ENCODE results near the gene C15orf40. TPM values are rescaled to one million over a fixed set of nuclear protein-coding genes. Genes with fewer than 3 reads are reported as not detected.

The C15orf40 gene
- 25.1 and 40.6 TPM in 2 replicates for total RNA-seq

DNA sequence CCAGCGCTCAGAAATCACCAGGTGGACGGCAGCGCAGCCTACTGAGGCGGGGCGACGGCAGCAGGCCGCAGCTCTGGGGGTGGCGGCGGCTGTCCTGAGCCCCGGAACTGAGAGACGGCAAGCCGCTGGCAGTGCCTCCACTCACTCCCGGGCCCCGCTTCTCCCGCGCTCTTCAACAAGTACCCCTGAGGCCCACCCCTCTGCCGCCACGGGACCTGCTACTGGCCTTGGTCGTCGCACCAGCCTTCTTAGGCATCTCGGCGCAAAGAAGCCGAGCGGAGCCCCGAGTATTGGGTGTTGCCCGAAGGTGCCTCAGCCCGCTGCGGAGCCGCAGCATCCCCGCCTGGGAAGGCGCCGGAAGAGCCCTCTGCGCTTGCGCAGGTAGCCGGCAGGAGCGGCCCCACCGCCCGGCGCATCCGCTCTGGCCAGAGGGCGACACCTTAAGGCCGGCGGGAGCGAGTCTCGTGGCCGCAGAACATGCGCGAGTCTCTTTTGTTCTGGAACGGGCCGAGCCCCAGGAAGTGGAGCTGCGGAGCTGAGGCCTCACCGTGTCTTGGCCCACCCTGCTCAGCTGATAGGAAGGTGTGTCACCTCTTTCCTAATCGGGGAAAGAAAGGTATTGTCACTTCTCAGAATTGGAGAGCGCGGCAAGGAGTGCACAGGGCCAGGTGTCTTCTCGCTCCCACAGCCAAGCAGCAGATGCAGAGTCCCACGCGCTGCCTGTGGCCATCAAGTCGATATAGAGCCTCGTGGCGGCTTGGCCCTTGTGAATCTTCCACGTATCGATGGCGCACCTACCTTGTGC is at the start of gene C15orf40:
C15orf40 (minus strand) TSS at position 369 of the 805 bp plus-strand sequence; CDS start at position 337, 32 bp downstream.

DNA sequence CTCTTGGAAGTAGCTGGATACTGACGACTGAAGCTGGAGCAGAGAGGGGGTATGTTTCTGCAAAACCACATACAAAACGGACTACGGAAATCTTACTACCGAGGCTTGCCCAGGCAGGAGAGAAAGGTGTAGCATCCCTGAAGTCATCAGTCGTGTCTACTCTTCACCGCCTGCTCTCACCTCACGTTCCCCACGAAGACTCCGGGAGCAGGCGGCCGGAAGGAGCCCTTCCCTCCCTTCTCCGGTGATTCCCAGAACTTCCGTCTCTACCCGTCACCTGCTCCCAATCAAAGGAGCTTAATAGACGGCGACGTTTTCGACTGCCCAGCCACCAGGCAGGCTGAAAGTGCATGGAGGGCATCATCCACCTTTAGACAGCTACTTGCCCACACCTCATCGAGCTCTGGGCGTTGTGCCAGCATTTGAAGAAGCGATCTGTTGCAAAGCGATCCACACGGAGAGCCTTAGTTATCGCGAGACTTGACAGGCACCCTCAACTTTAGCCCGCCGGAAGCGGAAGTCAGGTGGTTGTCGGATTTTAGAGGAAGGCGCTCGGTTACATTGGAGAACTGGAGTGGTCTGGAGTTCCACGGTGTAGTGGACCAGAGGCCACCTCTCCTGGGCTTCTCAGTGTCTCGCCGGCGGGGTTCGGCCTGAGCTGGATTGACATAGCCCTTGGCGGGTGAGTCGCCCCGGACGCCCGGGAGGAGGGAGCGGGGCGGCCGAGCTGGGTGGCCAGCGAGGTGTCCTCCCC is 25.6 kb downstream of the C15orf40 start, which contains the start of gene RAMAC:
RAMAC (plus strand) TSS at position 523 of the 754 bp plus-strand sequence. CDS start 2,809 bp downstream, outside the sequence.

DNA sequence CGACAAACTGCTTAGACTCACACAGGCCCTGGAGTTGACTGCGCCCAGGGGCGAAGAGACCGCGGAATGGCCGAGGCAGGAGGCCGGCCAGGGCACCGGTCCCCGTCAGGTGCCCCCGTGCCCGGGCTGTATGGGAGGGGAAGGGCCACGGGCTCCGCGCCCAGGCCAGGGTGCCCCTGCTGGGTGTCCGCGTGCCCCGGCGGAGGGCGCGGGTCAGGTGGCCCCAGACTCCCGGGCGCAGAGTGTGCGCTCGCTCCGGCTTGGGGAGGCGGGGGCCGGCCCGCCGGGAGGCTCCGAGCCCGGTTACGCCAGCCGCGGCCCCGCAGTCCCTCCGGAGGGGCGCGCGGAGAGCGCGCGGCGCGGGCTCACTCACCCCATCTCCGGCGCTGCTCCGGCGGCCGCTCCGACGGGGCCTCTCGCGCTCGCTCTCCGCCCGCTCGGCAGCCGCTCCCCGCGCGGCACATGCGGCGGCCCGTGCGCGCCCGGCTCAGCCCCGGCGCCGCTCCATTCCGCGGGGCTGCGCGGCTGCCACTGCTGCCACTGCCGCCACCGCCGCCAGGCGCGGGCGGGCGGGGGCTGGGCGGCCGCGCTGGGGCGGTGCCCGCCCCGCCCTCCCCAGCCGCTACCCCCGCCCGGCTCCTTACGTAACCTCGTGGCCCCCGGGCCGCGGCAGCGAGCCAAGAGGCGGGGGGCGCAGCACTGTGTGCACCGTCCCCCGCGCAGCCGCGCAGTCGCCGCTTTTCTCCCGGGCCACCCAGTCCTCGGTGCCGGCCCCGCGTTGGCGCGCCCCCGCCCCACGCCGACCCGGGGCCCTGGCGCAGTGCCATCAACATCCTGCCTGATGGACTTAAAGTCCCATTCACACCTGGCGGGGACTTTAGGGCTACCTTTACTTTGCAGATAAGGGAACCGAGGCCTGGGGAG is 59.0 kb downstream of the C15orf40 start, which contains the start of gene HOMER2:
HOMER2 (minus strand) TSS at position 563 of the 924 bp plus-strand sequence; CDS start at position 378, 185 bp downstream.

Other genes with a start within 250 kb of the C15orf40 start
- gene FSD2, start 205.6 kb downstream of the C15orf40 start, total RNA-seq: not detected in 2 replicates
- 5.9 and 6.6 TPM in 2 replicates for gene WHAMM, start 202.0 kb downstream of the C15orf40 start, total RNA-seq
- gene HOMER2, start 58.9 kb downstream of the C15orf40 start, total RNA-seq: 25.8 and 36.7 TPM in 2 replicates
- 23.2 and 24.5 TPM in 2 replicates for gene RAMAC, start 25.4 kb downstream of the C15orf40 start, total RNA-seq
- gene BTBD1, start 55.6 kb upstream of the C15orf40 start, total RNA-seq: 54.1 and 58.8 TPM in 2 replicates
- gene TM6SF1, start 96.0 kb upstream of the C15orf40 start, total RNA-seq: 0.15 and 1.2 TPM in 2 replicates
- gene HDGFL3, start 196.2 kb upstream of the C15orf40 start, total RNA-seq: 33.8 and 44.7 TPM in 2 replicates